PC-3 (cell line): ENCODE results near the gene FUT8. TPM values are rescaled to one million over a fixed set of nuclear protein-coding genes. Genes with fewer than 3 reads are reported as not detected.

Experiments used
- ATAC-seq: fragments of 200-7000 bp; cut with Tn5 transposase; 2 replicates; pipeline ENCODE4 v1.9.1; 2020; ENCODE audit warnings: mild to moderate bottlenecking, moderate library complexity
- BruUV-seq: library from RNA; stranded (reverse); fragments of 400-500 nt; replicated peaks from 2 replicates; lab custom pipeline; 2021; lab: Mats Ljungman, UMichigan
- CTCF ChIA-PET: fragments of 300-600 bp; sonication (Branson Sonifier 250); formaldehyde crosslinking; loops from one replicate; lab custom pipeline; 2022; ENCODE audit warnings: antibody characterized with exemption; lab: Charles Lee
- POLR2A ChIA-PET: fragments of 300-600 bp; sonication (Branson Sonifier 250); formaldehyde crosslinking; loops from one replicate; lab custom pipeline; 2022; ENCODE audit warnings: antibody characterized with exemption; ENCODE audit not compliant: unreplicated experiment; lab: Charles Lee
- DNase-seq: peaks from one replicate; pipeline ENCODE4 v3.0.0-alpha.2; 2015
- H2AFZ ChIP-seq: fragments of 300-600 bp; sonication (generic); 2 replicates; pipeline ENCODE4 v1.6.0; 2016; ENCODE audit warnings: antibody characterized with exemption, low read length
- H3F3A ChIP-seq: fragments of 300-600 bp; sonication (generic); one replicate; pipeline ENCODE4 v1.6.0; 2017; ENCODE audit warnings: antibody characterized with exemption, low read length, control low read depth, mild to moderate bottlenecking; ENCODE audit not compliant: unreplicated experiment
- H3K27ac ChIP-seq: fragments of 300-600 bp; sonication (generic); 2 replicates; pipeline ENCODE4 v1.5.1; 2016; ENCODE audit warnings: mild to moderate bottlenecking, low read length
- H3K27me3 ChIP-seq: fragments of 300-600 bp; sonication (generic); 2 replicates; pipeline ENCODE4 v1.6.1; 2016; ENCODE audit warnings: low read length, mixed read lengths
- H3K36me3 ChIP-seq: fragments of 300-600 bp; sonication (generic); 2 replicates; pipeline ENCODE4 v1.6.1; 2016; ENCODE audit warnings: low read depth, mixed run types, low read length, mixed read lengths
- H3K4me1 ChIP-seq: fragments of 300-600 bp; sonication (generic); 2 replicates; pipeline ENCODE4 v1.5.1; 2016; ENCODE audit warnings: low read length; ENCODE audit not compliant: insufficient read depth
- H3K4me2 ChIP-seq: fragments of 300-600 bp; sonication (generic); 2 replicates; pipeline ENCODE4 v1.6.0; 2016; ENCODE audit warnings: low read length
- H3K4me3 ChIP-seq: fragments of 300-600 bp; sonication (generic); 2 replicates; pipeline ENCODE4 v1.5.1; 2016; ENCODE audit warnings: mild to moderate bottlenecking, low read length, mixed read lengths
- H3K79me2 ChIP-seq: fragments of 300-600 bp; sonication (generic); 2 replicates; pipeline ENCODE4 v1.6.1; 2017; ENCODE audit warnings: low read length, mixed read lengths
- H3K9ac ChIP-seq: fragments of 300-600 bp; sonication (generic); 2 replicates; pipeline ENCODE4 v1.6.0; 2016; ENCODE audit warnings: mild to moderate bottlenecking, low read length
- H3K9me2 ChIP-seq: fragments of 300-600 bp; sonication (generic); replicated peaks from 2 replicates; pipeline ENCODE4 v1.6.1; 2016; ENCODE audit warnings: mixed run types, low read length, mixed read lengths
- H3K9me3 ChIP-seq: fragments of 300-600 bp; sonication (generic); 2 replicates; pipeline ENCODE4 v1.6.1; 2016; ENCODE audit warnings: low read length, mixed read lengths
- H4K20me1 ChIP-seq: fragments of 300-600 bp; sonication (generic); 2 replicates; pipeline ENCODE4 v1.6.1; 2016; ENCODE audit warnings: low read length, mixed read lengths
- EZH2 ChIP-seq: fragments of 300-600 bp; sonication (generic); IDR thresholded peaks from one replicate; pipeline ENCODE4 v1.6.1; 2017; ENCODE audit warnings: antibody characterized with exemption, mild to moderate bottlenecking, low read length; ENCODE audit not compliant: unreplicated experiment
- EZH2phosphoT487 ChIP-seq: fragments of 300-600 bp; sonication (generic); IDR thresholded peaks from 2 replicates; pipeline ENCODE4 v1.6.1; 2018; ENCODE audit warnings: mild to moderate bottlenecking, antibody characterized with exemption, low read length, borderline replicate concordance
- intact Hi-C: fragments of 100-400 bp; cut with micrococcal nuclease; formaldehyde crosslinking; loops from 2 replicates; pipeline ENCODE4 v1.9.0; 2023
- total RNA-seq: library from RNA; depleted of rRNA; stranded (reverse); fragments of >200 nt; gene quantifications from 2 replicates; pipeline ENCODE4 v1.2.3, GENCODE V29; 2014
- TF ChIP-seq, protein P1 (sequence below): fragments of 300-600 bp; sonication (generic); conservative IDR thresholded peaks from 2 replicates; pipeline ENCODE4 v1.5.1; 2017; ENCODE audit warnings: antibody characterized with exemption, low read depth, mild to moderate bottlenecking, low read length

Gene FUT8
- total RNA-seq, 1 experiment from 2014 or later, result 132 TPM

DNA sequence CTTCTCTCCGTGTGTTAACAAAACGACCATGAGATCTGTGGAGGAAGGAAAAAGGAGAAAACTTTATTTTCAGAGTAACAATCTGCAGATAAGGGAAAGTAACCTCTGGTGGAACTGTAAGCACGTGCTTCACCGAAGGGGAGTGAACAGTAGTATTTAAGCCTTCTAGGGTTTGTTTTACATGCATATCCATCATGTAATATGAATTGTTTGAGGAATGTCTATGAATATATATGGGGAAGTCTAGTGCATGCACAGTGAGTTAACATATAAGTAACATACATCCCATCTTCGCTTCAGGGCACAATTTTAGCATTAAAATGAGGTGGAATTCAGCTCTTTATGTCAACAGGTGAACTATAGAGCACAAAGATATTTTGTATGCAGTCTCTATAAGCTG is 101.1 kb downstream of the FUT8 start:
- DNase-seq, result no peak
- no peak overlapping the region for H3K9ac ChIP-seq
- H4K20me1 ChIP-seq, result peaks cover 22% of the 10 kb centered on the region; the same call in 1 of the 2 replicates
- no TSS peak for BruUV-seq
- no peak overlapping the region for H3K4me2 ChIP-seq
- H3K79me2 ChIP-seq, result peaks cover 92% of the 10 kb centered on the region
- intact Hi-C loops, result no loop called here
- H3K4me3 ChIP-seq, result no peak overlapping the region
- ATAC-seq, result no peak
- H3K4me1 ChIP-seq, result no peaks in the 10 kb centered on the region
- ChIA-PET POLR2A (no interaction called here), CTCF (interaction anchor here (0.6 kb wide), 1 partner anchor 113 kb away, joined by 6 read pairs; no protein-coding TSS in a partner anchor)
- no peak for TF ChIP-seq EZH2phosphoT487
- TF ChIP-seq EZH2, result no peak
- TF ChIP-seq, protein P1, sequence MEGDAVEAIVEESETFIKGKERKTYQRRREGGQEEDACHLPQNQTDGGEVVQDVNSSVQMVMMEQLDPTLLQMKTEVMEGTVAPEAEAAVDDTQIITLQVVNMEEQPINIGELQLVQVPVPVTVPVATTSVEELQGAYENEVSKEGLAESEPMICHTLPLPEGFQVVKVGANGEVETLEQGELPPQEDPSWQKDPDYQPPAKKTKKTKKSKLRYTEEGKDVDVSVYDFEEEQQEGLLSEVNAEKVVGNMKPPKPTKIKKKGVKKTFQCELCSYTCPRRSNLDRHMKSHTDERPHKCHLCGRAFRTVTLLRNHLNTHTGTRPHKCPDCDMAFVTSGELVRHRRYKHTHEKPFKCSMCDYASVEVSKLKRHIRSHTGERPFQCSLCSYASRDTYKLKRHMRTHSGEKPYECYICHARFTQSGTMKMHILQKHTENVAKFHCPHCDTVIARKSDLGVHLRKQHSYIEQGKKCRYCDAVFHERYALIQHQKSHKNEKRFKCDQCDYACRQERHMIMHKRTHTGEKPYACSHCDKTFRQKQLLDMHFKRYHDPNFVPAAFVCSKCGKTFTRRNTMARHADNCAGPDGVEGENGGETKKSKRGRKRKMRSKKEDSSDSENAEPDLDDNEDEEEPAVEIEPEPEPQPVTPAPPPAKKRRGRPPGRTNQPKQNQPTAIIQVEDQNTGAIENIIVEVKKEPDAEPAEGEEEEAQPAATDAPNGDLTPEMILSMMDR, result no peak
- no peaks in the 10 kb centered on the region for H3K27me3 ChIP-seq
- H2AFZ ChIP-seq, result no peak overlapping the region
- H3K36me3 ChIP-seq, result 0 out of 2 replicates have a peak, but pooled peaks cover 6% of the 10 kb centered on the region
- no peaks in the 10 kb centered on the region for H3F3A ChIP-seq
- H3K9me2 ChIP-seq, result no peaks in the 10 kb centered on the region
- H3K9me3 ChIP-seq, result no peaks in the 10 kb centered on the region
- H3K27ac ChIP-seq, result no peak overlapping the region

DNA sequence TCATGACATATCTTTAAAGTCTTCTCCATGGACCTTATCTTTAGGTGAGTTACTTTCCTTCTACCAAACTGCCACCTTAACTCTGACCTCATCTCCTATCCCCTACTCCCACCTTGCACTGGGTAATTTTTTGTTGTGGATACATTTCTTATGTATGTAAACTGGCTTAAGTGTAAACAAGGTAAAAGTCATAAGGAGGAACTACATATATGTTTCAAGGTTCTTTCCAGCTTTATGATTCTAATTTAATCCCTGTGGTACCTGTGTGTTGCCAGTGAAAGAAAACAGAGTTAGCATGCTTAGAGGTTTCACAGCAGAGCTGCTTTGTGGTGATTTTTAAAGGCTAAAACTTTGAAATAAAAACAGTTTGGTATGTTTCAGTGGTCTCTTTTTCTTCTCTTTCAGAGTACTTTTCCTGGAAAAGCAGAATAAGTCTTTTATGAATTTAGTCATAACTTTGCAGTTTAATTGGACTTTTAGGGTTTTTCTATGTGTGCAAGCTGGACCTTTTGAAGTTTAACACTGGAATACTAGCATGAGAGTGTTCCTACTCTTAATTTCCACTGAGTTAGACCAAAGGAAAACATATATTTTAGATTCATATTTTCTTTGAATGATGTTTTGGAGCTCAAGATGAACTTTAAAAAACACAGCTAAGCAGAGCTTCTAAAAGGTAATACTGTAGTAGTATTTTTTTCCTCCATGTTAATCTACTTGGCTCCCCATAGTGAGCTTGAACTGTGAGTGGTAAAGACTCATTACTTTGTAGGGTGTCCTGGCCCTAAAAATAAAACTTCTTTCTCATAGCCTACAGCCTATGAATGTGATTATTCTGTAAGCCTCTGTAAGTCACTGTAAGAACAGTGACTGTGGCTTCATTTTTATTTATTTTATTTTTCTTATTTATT is 105.4 kb downstream of the FUT8 start:
- no peaks in the 10 kb centered on the region for H3K9me3 ChIP-seq
- intact Hi-C loops, result loop anchor here (5.0 kb wide), 2 partner anchors 34 to 69 kb away; no protein-coding TSS in a partner anchor
- POLR2A ChIA-PET, result interaction anchor here (0.6 kb wide), 2 partner anchors 21 to 346 kb away, joined by 3 to 6 read pairs; no protein-coding TSS in a partner anchor
- no peaks in the 10 kb centered on the region for H3K27me3 ChIP-seq
- H3F3A ChIP-seq, result no peaks in the 10 kb centered on the region
- DNase-seq (no peak), ATAC-seq (no peak)
- no peak overlapping the region for H3K4me3 ChIP-seq
- CTCF ChIA-PET, result no interaction called here
- BruUV-seq, result no TSS peak
- H3K27ac ChIP-seq, result no peak overlapping the region
- H3K4me2 ChIP-seq, result no peak overlapping the region
- H3K9me2 ChIP-seq, result no peaks in the 10 kb centered on the region
- TF ChIP-seq EZH2 (no peak), EZH2phosphoT487 (no peak)
- TF ChIP-seq, protein P1, result no peak
- no peaks in the 10 kb centered on the region for H3K4me1 ChIP-seq
- H3K36me3 ChIP-seq, result no peaks in the 10 kb centered on the region; the same call in 1 of the 2 replicates
- H3K9ac ChIP-seq, result no peak overlapping the region
- H4K20me1 ChIP-seq, result peaks cover 16% of the 10 kb centered on the region; the same call in 1 of the 2 replicates
- H2AFZ ChIP-seq, result no peak overlapping the region
- peaks cover 80% of the 10 kb centered on the region for H3K79me2 ChIP-seq
